GM12801 (cell line): ENCODE measurements around the gene DHRSX.

Experiments used
- CTCF ChIP-seq: IDR thresholded peaks from one replicate; pipeline ENCODE4 v1.5.1; 2011; ENCODE audit warnings: control low read depth; ENCODE audit not compliant: insufficient read length; ENCODE audit errors: extremely low read depth

Gene DHRSX

DNA sequence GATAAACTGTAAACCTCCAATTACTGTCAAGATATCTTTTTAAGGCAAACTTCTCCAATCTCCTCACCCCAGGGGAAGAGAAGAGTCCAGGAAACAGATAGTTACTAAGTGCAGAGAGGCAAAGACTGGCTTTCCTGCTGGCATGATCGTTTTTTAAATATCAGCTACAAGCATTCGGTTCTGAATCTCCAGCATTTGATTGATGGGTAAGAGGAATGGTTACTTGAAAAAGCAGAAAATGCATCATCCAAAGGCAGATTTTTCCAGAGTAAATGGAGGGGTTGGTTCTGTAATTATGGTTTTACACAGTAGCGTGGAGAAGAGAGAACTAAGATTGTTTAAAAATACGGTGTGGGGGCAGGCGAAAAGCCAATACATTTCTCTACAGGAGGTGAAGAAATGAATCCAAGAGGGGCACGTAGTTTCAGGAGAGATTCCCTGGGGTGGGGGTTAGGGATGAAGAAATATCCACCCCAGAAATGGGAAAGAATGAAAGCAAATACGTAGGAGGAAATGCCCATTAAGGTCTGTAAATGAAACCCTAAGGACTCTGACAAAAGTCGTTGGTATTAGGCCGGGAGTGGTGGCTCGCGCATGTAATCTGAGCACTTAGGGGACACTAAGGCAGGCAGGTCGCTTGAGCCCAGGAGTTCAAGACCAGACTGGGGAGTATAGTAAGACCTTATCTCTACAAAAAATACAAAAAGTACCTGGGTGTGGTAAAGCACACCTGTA, 248.3 kb downstream of the DHRSX start:
- TF ChIP-seq CTCF, result no peak

- no peak for TF ChIP-seq CTCF
Measured at GRCh38 chrX:2251211-2251610, 249.6 kb downstream of the DHRSX start.

GRCh38 chrX:2243913-2244460, 256.8 kb downstream of the DHRSX start:
- no peak for TF ChIP-seq CTCF

DNA sequence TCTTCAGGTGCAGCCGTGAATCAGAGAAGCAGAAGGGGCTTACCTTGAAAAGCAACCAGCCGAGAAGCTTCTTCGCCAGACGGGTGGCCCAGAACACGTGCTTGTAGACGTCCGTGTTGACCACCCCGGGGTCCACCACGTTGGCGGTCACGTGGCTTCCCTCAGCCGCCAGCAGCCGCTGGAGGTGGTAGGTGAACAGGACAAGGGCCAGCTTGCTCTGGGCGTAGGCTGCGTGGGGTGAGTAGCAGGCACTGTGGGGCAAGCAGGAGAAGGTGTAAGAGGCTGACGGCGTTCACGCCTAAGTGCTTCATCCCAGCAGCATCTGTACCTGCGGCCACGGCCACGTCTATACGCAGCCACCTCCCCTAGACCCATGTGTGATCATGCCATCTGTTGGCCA, 257.8 kb downstream of the DHRSX start:
- TF ChIP-seq CTCF, result no peak

- TF ChIP-seq CTCF, result no peak
Measured at GRCh38 chrX:2242326-2242725, 258.4 kb downstream of the DHRSX start.

DNA sequence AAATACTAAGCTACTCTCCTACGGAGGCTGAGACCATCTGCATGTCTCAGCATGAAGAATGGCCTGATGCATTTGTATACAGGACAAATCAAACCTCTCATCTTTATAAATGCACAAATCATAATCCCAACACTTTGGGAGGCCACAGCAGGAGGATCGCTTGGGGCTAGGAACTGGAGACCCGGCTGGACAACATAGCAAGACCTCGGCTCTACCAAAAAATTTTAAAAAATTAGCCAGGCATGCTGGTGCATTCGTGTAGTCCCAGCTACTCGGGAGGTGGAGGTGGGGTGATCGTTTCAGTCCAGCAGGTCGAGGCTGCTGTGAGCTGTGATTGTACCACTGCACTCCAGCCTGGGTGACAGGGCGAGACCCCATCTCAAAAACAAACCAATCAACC, 262.8 kb downstream of the DHRSX start:
- TF ChIP-seq CTCF, result no peak

DNA sequence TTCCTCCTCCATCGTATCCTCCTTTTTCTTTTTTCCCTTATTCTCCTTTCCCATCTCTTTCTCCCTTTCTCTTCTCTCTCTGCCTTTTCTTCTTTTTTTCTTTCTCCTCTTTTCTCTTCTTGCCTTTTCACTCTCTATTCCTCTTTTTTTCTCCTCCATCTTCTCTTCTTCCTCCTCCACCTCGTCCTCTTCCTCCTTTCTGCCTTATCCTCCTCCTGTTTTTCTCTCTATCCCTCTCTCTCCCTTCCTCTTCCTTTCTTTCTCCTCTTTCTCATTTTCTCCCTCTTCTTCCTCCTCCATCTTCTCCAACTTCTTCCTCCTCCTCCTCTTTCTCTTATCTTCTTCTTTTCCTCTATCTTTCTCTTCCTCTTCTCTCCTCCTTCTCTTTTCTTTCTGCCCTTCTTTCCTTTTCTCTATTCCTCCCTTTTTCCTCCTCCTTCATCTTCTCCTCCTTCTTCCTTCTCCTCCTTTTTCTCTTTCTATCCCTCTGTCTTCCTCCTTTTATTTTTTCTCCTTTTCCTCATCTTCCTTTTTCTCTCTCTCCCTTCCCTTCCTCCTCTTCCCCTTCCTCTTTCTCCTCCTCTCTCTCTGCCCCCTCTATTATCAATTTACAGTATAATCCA, 269.1 kb downstream of the DHRSX start:
- no peak for TF ChIP-seq CTCF
